Measurements from ENCODE around the gene FAM110A.
A peak's percentile ranks its signal among the peaks of the same experiment; 100 is the strongest.
"Not testable (repeated sequence)": the region's sequence is repeated elsewhere in the genome, so short reads cannot be mapped to it uniquely, and the experiment has no call there.

The FAM110A gene

DNA sequence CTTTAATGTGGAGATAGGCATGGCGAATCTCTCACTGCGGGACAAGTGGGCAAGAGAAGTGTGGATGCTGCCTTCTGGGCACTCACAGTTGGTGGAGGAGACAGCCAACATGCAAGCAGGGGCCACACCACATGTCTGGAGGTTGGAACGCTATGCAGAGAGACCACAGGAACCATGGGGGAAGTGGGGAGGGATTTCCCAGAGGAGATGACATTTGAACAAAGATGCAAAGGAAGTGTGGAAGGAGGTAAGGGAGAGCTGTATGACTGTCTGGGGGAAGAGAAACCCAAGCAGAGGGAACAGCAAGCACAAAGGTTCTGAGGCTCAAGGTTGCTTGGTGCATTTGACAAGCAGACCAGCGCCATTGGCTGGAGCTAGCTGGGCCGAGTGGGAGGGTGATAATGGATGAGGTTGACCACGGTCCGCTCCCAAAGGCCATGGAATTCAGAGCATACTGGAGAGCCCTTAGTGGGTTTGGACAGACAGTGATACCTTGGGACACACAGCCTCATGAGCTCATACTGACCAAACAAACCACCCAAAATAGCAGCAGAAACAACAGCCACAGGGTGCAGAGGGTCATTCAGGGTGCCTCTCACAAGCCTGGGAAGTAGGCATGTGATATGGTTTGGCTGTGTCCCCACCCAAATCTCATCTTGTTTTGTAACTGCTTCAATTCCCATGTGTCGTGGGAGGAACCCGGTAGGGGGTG, 7.6 kb upstream of the FAM110A start:
- no peak overlapping the region for H3K4me3 ChIP-seq (IDR thresholded peaks at IDR 0.05; ENCODE audit: insufficient read depth, low read depth, low read length)
- peaks cover 69% of the 10 kb centered on the region for H3K4me1 ChIP-seq (ENCODE audit: low read depth, poor library complexity, severe bottlenecking)
- H3K79me2 ChIP-seq (ENCODE audit: insufficient read depth, low read depth): no peaks in the 10 kb centered on the region
- H3K9ac ChIP-seq: no peak overlapping the region
- TF ChIP-seq, protein P1, sequence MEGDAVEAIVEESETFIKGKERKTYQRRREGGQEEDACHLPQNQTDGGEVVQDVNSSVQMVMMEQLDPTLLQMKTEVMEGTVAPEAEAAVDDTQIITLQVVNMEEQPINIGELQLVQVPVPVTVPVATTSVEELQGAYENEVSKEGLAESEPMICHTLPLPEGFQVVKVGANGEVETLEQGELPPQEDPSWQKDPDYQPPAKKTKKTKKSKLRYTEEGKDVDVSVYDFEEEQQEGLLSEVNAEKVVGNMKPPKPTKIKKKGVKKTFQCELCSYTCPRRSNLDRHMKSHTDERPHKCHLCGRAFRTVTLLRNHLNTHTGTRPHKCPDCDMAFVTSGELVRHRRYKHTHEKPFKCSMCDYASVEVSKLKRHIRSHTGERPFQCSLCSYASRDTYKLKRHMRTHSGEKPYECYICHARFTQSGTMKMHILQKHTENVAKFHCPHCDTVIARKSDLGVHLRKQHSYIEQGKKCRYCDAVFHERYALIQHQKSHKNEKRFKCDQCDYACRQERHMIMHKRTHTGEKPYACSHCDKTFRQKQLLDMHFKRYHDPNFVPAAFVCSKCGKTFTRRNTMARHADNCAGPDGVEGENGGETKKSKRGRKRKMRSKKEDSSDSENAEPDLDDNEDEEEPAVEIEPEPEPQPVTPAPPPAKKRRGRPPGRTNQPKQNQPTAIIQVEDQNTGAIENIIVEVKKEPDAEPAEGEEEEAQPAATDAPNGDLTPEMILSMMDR (conservative IDR thresholded peaks at IDR 0.05; ENCODE audit: low read depth, low read length): no peak
- H3K27me3 ChIP-seq (ENCODE audit: insufficient read depth, low read depth): no peaks in the 10 kb centered on the region
- H3K27ac ChIP-seq: no peak overlapping the region
- H3K36me3 ChIP-seq (ENCODE audit: insufficient read depth): no peaks in the 10 kb centered on the region
- no peak overlapping the region for H2AFZ ChIP-seq (ENCODE audit: low read depth)
- H4K20me1 ChIP-seq (ENCODE audit: insufficient read depth): no peaks in the 10 kb centered on the region
- no peak overlapping the region for H3K4me2 ChIP-seq

DNA sequence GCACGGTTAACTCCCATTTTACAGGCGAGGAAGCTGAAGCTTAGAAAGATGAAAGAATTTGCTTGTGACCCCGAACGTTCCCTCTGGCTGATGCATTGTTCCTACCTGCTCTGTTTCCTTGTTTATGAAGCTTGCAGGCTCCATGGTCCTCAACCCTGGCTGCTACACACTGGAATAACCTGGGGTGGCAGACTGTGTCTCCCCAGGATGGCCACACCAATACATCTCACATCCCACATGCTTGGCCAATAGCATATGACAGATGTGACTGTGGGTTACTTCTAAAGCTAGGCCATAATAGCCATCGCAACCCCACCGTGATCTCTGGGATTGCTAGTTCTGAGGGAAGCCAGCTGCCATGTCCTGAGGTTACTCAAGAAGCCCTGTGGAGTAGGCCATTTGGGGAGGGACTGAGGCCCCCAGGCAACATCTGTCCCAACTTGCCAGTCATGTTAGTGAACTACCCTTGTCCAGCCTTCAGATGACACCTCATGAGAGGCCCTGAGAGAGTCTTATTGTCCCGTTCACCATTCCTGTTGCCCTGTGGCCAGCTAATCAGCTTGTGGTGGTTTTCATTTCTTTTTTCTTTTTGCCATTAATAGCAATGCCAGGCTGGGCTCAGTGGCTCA, 6.7 kb upstream of the FAM110A start:
- peak overlapping the region; percentile 95; the same call in 1 of the 2 replicates for H3K4me2 ChIP-seq

DNA sequence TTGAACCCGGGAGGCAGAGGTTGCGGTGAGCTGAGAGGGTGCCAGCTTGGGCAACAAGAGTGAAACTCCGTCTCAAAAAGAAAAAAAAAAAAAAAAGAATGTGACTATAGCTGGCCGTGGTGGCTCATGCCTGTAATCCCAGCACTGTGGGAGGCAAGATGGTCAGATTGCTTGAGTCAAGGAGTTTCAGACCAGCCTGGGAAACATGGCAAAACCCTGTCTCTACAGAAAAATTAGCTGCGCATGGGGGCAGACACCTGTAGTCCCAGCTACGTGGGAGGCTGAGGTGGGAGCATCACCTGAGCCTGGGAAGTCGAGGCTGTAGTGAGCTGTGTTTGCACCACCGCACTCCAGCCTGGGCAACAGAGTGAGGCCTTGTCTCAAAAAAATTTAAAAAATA, 5.5 kb upstream of the FAM110A start:
- H3K27ac ChIP-seq: peak overlapping the region; percentile 97
- H3K4me3 ChIP-seq (IDR thresholded peaks at IDR 0.05; ENCODE audit: insufficient read depth, low read depth, low read length); H4K20me1 ChIP-seq (ENCODE audit: insufficient read depth); H2AFZ ChIP-seq (ENCODE audit: low read depth); H3K27me3 ChIP-seq (ENCODE audit: insufficient read depth, low read depth); H3K36me3 ChIP-seq (ENCODE audit: insufficient read depth); H3K79me2 ChIP-seq (ENCODE audit: insufficient read depth, low read depth): not testable (repeated sequence)
- H3K4me2 ChIP-seq: peak overlapping the region; percentile 95
- H3K9ac ChIP-seq: peak overlapping the region; percentile 63; the same call in 1 of the 2 replicates
- H3K4me1 ChIP-seq (ENCODE audit: low read depth, poor library complexity, severe bottlenecking): peaks cover 86% of the 10 kb centered on the region

More for the DNA sequence above, 6.7 kb upstream of the FAM110A start:
- Histone ChIP-seq H3K9ac (no peak overlapping the region), H3K4me3 (IDR thresholded peaks at IDR 0.05; ENCODE audit: insufficient read depth, low read depth, low read length) (no peak overlapping the region), H3K4me1 (ENCODE audit: low read depth, poor library complexity, severe bottlenecking) (peaks cover 78% of the 10 kb centered on the region), H3K79me2 (ENCODE audit: insufficient read depth, low read depth) (no peaks in the 10 kb centered on the region), H3K27ac (peak overlapping the region; percentile 97; the same call in 1 of the 2 replicates), H3K36me3 (ENCODE audit: insufficient read depth) (no peaks in the 10 kb centered on the region), H2AFZ (ENCODE audit: low read depth) (no peak overlapping the region), H3K27me3 (ENCODE audit: insufficient read depth, low read depth) (no peaks in the 10 kb centered on the region), H4K20me1 (ENCODE audit: insufficient read depth) (no peaks in the 10 kb centered on the region)
- TF ChIP-seq, protein P1 (conservative IDR thresholded peaks at IDR 0.05; ENCODE audit: low read depth, low read length): no peak

DNA sequence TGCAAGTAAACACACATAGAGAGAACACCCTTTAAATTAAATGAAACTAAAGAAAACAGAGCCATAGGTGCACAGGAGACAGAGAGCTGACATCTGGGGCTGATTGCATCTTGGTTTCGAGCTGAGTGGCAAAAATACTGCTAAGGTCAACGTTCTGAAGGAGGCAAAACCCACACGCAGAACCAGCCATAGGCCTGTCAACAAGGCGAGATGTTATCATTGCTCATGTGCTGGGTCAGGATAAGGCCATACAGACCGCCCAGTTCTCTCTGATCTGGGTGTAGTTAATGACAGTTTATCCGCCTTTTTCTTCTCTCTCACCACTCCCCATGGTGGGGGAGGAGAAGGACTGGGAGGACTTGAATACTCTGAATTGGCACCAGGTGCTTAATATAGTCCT, 4.5 kb upstream of the FAM110A start:
- peaks cover 5% of the 10 kb centered on the region; the same call in 1 of the 2 replicates for H3K79me2 ChIP-seq (ENCODE audit: insufficient read depth, low read depth)
- H4K20me1 ChIP-seq (ENCODE audit: insufficient read depth): no peaks in the 10 kb centered on the region
- peak overlapping the region; percentile 28; the same call in 1 of the 2 replicates for H2AFZ ChIP-seq (ENCODE audit: low read depth)
- peak overlapping the region; percentile 95 for H3K4me2 ChIP-seq
- H3K27me3 ChIP-seq (ENCODE audit: insufficient read depth, low read depth): no peaks in the 10 kb centered on the region
- H3K36me3 ChIP-seq (ENCODE audit: insufficient read depth): no peaks in the 10 kb centered on the region
- TF ChIP-seq, protein P1 (conservative IDR thresholded peaks at IDR 0.05; ENCODE audit: low read depth, low read length): no peak
- H3K4me1 ChIP-seq (ENCODE audit: low read depth, poor library complexity, severe bottlenecking): peaks cover 80% of the 10 kb centered on the region
- peak overlapping the region; percentile 97 for H3K27ac ChIP-seq
- no peak overlapping the region for H3K4me3 ChIP-seq (IDR thresholded peaks at IDR 0.05; ENCODE audit: insufficient read depth, low read depth, low read length)
- peak overlapping the region; percentile 63; the same call in 1 of the 2 replicates for H3K9ac ChIP-seq
